ENCODE data around the gene WNK2. TPM values are rescaled to one million over a fixed set of nuclear protein-coding genes. Genes with fewer than 3 reads are reported as not detected.
A peak's percentile ranks its signal among the peaks of the same experiment; 100 is the strongest.

The WNK2 gene
- total and polyA plus RNA-seq, 12 donors, result 16.6 to 236 (median 178) TPM

- no peak overlapping the region for H3K4me3 ChIP-seq
- DNase-seq, result no peak
- ATAC-seq, result no peak
- H3K9me3 ChIP-seq, result no peaks in the 10 kb centered on the region
- H3K27me3 ChIP-seq, result peaks cover 0 to 3% (median 0%) of the 10 kb centered on the region in 7 donors
- H3K36me3 ChIP-seq, result peaks cover 0 to 19% (median 0%) of the 10 kb centered on the region in 9 donors
- peaks cover 0 to 30% (median 12%) of the 10 kb centered on the region in 9 donors for H3K4me1 ChIP-seq
- intact Hi-C loops (cut with DNase I), result no loop called here
- 74% methylated on average over 10 of the region's 10 CpGs for WGBS, 2 donors
- TF ChIP-seq CTCF (IDR thresholded peaks at IDR 0.05), result no peak
- no peak overlapping the region for H3K27ac ChIP-seq
These were observed 77.3 kb downstream of the WNK2 start for GRCh38 chr9:93261281-93261680.

GRCh38 chr9:93261735-93262523 lies 78.0 kb downstream of the WNK2 start:
- intact Hi-C loops (cut with DNase I), result no loop called here
- TF ChIP-seq CTCF (IDR thresholded peaks at IDR 0.05), result no peak
- ATAC-seq (no peak), DNase-seq (no peak)
- no peaks in the 10 kb centered on the region for H3K9me3 ChIP-seq
- H3K4me1 ChIP-seq, result peaks cover 0 to 35% (median 12%) of the 10 kb centered on the region in 9 donors
- H3K27ac ChIP-seq, result peak overlapping the region in 4 of 10 donors; percentile 9 to 52 (median 32)
- H3K36me3 ChIP-seq, result peaks cover 0 to 19% (median 0%) of the 10 kb centered on the region in 9 donors
- WGBS, 2 donors, result 73 to 74% methylated on average over 26 of the region's 26 CpGs
- H3K4me3 ChIP-seq, result no peak overlapping the region
- H3K27me3 ChIP-seq, result peaks cover 0 to 3% (median 0%) of the 10 kb centered on the region in 7 donors

- intact Hi-C loops (cut with DNase I), result no loop called here
- Histone ChIP-seq H3K4me3 (no peak overlapping the region), H3K36me3 (peaks cover 0 to 24% (median 0%) of the 10 kb centered on the region in 9 donors), H3K27ac (peak overlapping the region in 6 of 10 donors; percentile 27 to 52 (median 38)), H3K9me3 (no peaks in the 10 kb centered on the region), H3K4me1 (peaks cover 0 to 35% (median 12%) of the 10 kb centered on the region in 9 donors), H3K27me3 (peaks cover 0 to 3% (median 0%) of the 10 kb centered on the region in 7 donors)
- DNase-seq (peak in 1 of 2 donors; percentile 23), ATAC-seq (peak; percentile 29 to 84 (median 54))
- 70 to 76% methylated on average over 19 of the region's 19 CpGs for WGBS, 2 donors
- peak in 1 of 9 donors; percentile 25 for TF ChIP-seq CTCF (IDR thresholded peaks at IDR 0.05)
These were observed 78.8 kb downstream of the WNK2 start for GRCh38 chr9:93262537-93263310.

Data from heart right ventricle (tissue), 16 donors.